ENCODE results near the gene KIRREL3. TPM values are rescaled to one million over a fixed set of nuclear protein-coding genes. Genes with fewer than 3 reads are reported as not detected.

KIRREL3 gene
- total and polyA plus RNA-seq, 2 of the 8 experiments (the other 6 are each of a cell fraction or from before 2014, with no cell fraction given): 0.29 to 0.32 TPM

DNA sequence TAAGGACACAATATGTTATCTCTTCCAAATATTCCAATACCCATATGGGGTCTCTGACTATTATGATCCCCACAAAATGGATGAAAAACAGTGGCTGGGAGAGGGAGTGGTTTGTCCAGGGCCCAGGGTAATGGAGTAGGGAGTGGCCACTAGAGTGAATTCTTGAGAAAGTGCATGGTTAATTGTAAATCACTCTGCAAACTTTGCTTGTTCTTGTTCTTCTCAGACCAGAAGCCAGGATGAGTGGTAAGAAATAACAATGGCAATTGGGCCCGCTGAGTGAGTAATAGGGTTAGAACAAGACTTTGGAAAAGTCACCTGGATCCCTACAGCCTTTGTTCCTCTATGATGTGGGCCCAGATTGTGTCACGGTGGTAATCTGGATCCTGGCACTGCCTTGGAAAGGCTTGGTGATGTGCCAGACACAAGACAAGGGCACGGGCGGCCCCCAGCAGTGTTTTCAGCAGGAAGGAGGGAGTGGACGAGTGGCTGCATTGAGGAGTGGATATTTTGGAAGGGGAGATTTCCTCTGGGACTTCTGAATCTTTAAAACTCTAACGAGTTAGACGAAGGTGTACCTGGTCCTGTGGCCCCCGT, 18.2 kb upstream of the KIRREL3 start:
- ChIA-PET POLR2A (ENCODE audit: partially characterized antibody) (no interaction called here), CTCF (ENCODE audit: partially characterized antibody) (interaction anchor here (0.5 to 1.5 kb wide), 5 partner anchors 15 to 412 kb away, joined by 3 to 4 read pairs (median 3); no protein-coding TSS in a partner anchor)
- Histone ChIP-seq H3K4me1 (replicated peaks in 1 of 4; ENCODE audit: control insufficient read depth in 3 of 4, insufficient read depth in 4 of 4, low read length in 3 of 4) (no peaks in the 10 kb centered on the region), H2BK12ac (ENCODE audit: low read depth, low read length) (no peak overlapping the region), H3K9me3 (ENCODE audit: insufficient read depth in 2 of 2, low read depth in 1 of 2, low read length in 1 of 2) (no peaks in the 10 kb centered on the region), H4K91ac (replicated peaks; ENCODE audit: insufficient read length, low read length) (no peak overlapping the region), H3K4me3 (ENCODE audit: extremely low read depth in 1 of 4, insufficient read depth in 2 of 4, low read depth in 3 of 4, low read length in 4 of 4) (no peak overlapping the region), H4K8ac (ENCODE audit: extremely low read depth, insufficient read depth, low read length) (no peak overlapping the region), H4K20me1 (replicated peaks in 1 of 2; ENCODE audit: control insufficient read depth in 1 of 2, insufficient read depth in 2 of 2, low read length in 2 of 2) (no peaks in the 10 kb centered on the region), H2BK5ac (ENCODE audit: low read depth, low read length) (no peak overlapping the region), H3K36me3 (ENCODE audit: control insufficient read depth in 2 of 4, insufficient read depth in 4 of 4, low read length in 3 of 4) (no peaks in the 10 kb centered on the region), H4K5ac (ENCODE audit: insufficient read length, low read depth, low read length) (no peak overlapping the region), H3K27ac (ENCODE audit: low read depth, low read length) (no peak overlapping the region), H3K79me1 (ENCODE audit: low read depth, low read length) (no peaks in the 10 kb centered on the region), H3K23me2 (ENCODE audit: low read depth, low read length) (no peaks in the 10 kb centered on the region), H2BK15ac (ENCODE audit: low read length) (no peak overlapping the region), H3K27me3 (replicated peaks in 1 of 4; ENCODE audit: control insufficient read depth in 3 of 4, extremely low read depth in 1 of 4, insufficient read depth in 3 of 4, low read length in 3 of 4) (no peaks in the 10 kb centered on the region), H3K14ac (ENCODE audit: insufficient read length) (no peak overlapping the region), H2BK120ac (replicated peaks; ENCODE audit: low read depth, low read length) (no peak overlapping the region), H2AFZ (ENCODE audit: low read length) (no peak overlapping the region), H2AK5ac (ENCODE audit: low read depth, low read length) (no peak overlapping the region), H3K4me2 (ENCODE audit: insufficient read depth in 1 of 2, low read depth in 2 of 2, low read length in 2 of 2) (no peak overlapping the region), H2BK20ac (ENCODE audit: low read length) (no peak overlapping the region), H3K23ac (ENCODE audit: insufficient read length) (no peak overlapping the region), H3K56ac (replicated peaks; ENCODE audit: insufficient read length, low read depth, low read length) (no peak overlapping the region), H3K9ac (replicated peaks in 1 of 4; ENCODE audit: extremely low read depth in 1 of 4, low read depth in 3 of 4, low read length in 3 of 4) (no peak overlapping the region), H3K79me2 (ENCODE audit: control insufficient read depth in 1 of 2, insufficient read depth in 2 of 2, low read length in 2 of 2) (no peaks in the 10 kb centered on the region), H3K18ac (ENCODE audit: extremely low read depth, low read length) (no peak overlapping the region), H3K4ac (replicated peaks; ENCODE audit: insufficient read length, low read depth, low read length) (no peak overlapping the region)
- 93% methylated on average over 8 of the region's 8 CpGs; no CpG with 5 or more reads in 1 of the 2 experiments for WGBS, 2 experiments (ENCODE audit: extremely low coverage in 1 of 2, insufficient coverage in 1 of 2, insufficient read length in 1 of 2, insufficient replicate concordance in 2 of 2, low coverage in 1 of 2, low lambda C conversion rate in 2 of 2, missing lambda C conversion rate in 1 of 2)
- TF ChIP-seq YY1 (IDR thresholded peaks at IDR 0.05; ENCODE audit: low read depth, low read length) (no peak), SP1 (IDR thresholded peaks at IDR 0.05; ENCODE audit: low read depth, low read length) (no peak)
- FAIRE-seq: no peak
- DNase-seq (ENCODE audit: low read depth in 1 of 2, low spot score in 2 of 2): no peak

All from H1 (cell line).